IMR-90 (cell line): ENCODE measurements around the gene GNGT1. TPM values are rescaled to one million over a fixed set of nuclear protein-coding genes. Genes with fewer than 3 reads are reported as not detected.

Experiments used
- ATAC-seq: fragments of 200-7000 bp; cut with Tn5 transposase; 2 replicates; pipeline ENCODE4 v1.9.1; 2020; ENCODE audit warnings: low read depth, mild to moderate bottlenecking, moderate library complexity
- BruUV-seq: library from RNA; stranded (reverse); fragments of 400-500 nt; replicated peaks from 2 replicates; lab custom pipeline; 2021; lab: Mats Ljungman, UMichigan
- CTCF ChIA-PET: fragments of 300-600 bp; formaldehyde crosslinking; extraction: SDS; loops from one replicate; lab custom pipeline; 2021; ENCODE audit warnings: antibody characterized with exemption; lab: Yijun Ruan, JAX
- POLR2A ChIA-PET: fragments of 300-600 bp; sonication (Branson Sonifier 250); formaldehyde crosslinking; loops from one replicate; lab custom pipeline; 2022; ENCODE audit warnings: antibody characterized with exemption; ENCODE audit not compliant: unreplicated experiment; lab: Charles Lee
- DNase-seq: peaks from one replicate; pipeline ENCODE4 v3.0.0; 2013
- H2AFZ ChIP-seq: replicated peaks from 2 replicates; pipeline ENCODE3; 2013; ENCODE audit warnings: low read length, mild to moderate bottlenecking; ENCODE audit not compliant: poor library complexity
- H2AK5ac ChIP-seq: 2 replicates; pipeline ENCODE4 v1.6.1; 2013; ENCODE audit warnings: low read depth, low read length, inconsistent platforms
- H2AK9ac ChIP-seq: replicated peaks from 2 replicates; pipeline ENCODE3; 2013; ENCODE audit warnings: mild to moderate bottlenecking, low read depth, low read length, moderate library complexity; ENCODE audit not compliant: poor library complexity
- H2BK120ac ChIP-seq: 2 replicates; pipeline ENCODE4 v1.6.1; 2013; ENCODE audit warnings: low read depth, low read length, inconsistent platforms
- H2BK15ac ChIP-seq: 3 replicates; pipeline ENCODE4 v1.6.1; 2013; ENCODE audit warnings: low read depth, low read length, inconsistent platforms
- H2BK20ac ChIP-seq: 2 replicates; pipeline ENCODE4 v1.6.1; 2013; ENCODE audit warnings: low read depth, mild to moderate bottlenecking, inconsistent platforms, low read length, moderate library complexity
- H2BK5ac ChIP-seq: 2 replicates; pipeline ENCODE4 v1.6.1; 2013; ENCODE audit warnings: mild to moderate bottlenecking, low read depth, low read length, inconsistent platforms; ENCODE audit not compliant: poor library complexity, severe bottlenecking
- H3K14ac ChIP-seq: replicated peaks from 2 replicates; pipeline ENCODE4 v1.6.1; 2013; ENCODE audit warnings: low read depth, low read length, inconsistent platforms
- H3K18ac ChIP-seq: 2 replicates; pipeline ENCODE4 v1.6.1; 2013; ENCODE audit warnings: low read depth, low read length, control low read depth
- H3K23ac ChIP-seq: 2 replicates; pipeline ENCODE4 v1.6.1; 2013; ENCODE audit warnings: low read depth, low read length, inconsistent platforms
- H3K27ac ChIP-seq: 2 replicates; pipeline ENCODE4 v1.5.1; 2013; ENCODE audit warnings: mild to moderate bottlenecking, control low read depth, low read length; ENCODE audit not compliant: insufficient read depth
- H3K27me3 ChIP-seq: 2 replicates; pipeline ENCODE4 v1.6.1; 2013; ENCODE audit warnings: low read length; ENCODE audit not compliant: control insufficient read depth, insufficient read depth
- H3K36me3 ChIP-seq: 2 replicates; pipeline ENCODE4 v1.6.1; 2013; ENCODE audit warnings: low read length, mixed read lengths; ENCODE audit not compliant: control insufficient read depth, insufficient read depth
- H3K4ac ChIP-seq: 2 replicates; pipeline ENCODE4 v1.6.1; 2013; ENCODE audit warnings: low read depth, low read length, inconsistent platforms
- H3K4me1 ChIP-seq: 2 replicates; pipeline ENCODE4 v1.6.1; 2013; ENCODE audit warnings: low read length, mixed read lengths; ENCODE audit not compliant: control insufficient read depth, insufficient read depth
- H3K4me2 ChIP-seq: 2 replicates; pipeline ENCODE4 v1.6.1; 2013; ENCODE audit warnings: low read depth, mild to moderate bottlenecking, control low read depth, low read length, moderate library complexity
- H3K4me3 ChIP-seq: 2 replicates; pipeline ENCODE4 v1.5.1; 2013; ENCODE audit warnings: low read depth, mild to moderate bottlenecking, control low read depth, low read length, moderate library complexity; ENCODE audit not compliant: insufficient read depth
- H3K56ac ChIP-seq: 2 replicates; pipeline ENCODE4 v1.6.1; 2013; ENCODE audit warnings: low read length, inconsistent platforms; ENCODE audit not compliant: insufficient read depth; ENCODE audit errors: extremely low read depth
- H3K79me1 ChIP-seq, 2 experiments: 2 replicates each; pipeline ENCODE4 v1.6.1; 2013; ENCODE audit warnings: low read length in 2 of 2, inconsistent platforms in 1 of 2, low read depth in 1 of 2
- H3K9ac ChIP-seq: 2 replicates; pipeline ENCODE4 v1.6.1; 2013; ENCODE audit warnings: low read depth, low read length, control low read depth
- H3K9me1 ChIP-seq: 2 replicates; pipeline ENCODE4 v1.6.1; 2013; ENCODE audit warnings: low read length, inconsistent platforms; ENCODE audit not compliant: insufficient read depth
- H3K9me3 ChIP-seq: 2 replicates; pipeline ENCODE4 v1.6.1; 2013; ENCODE audit warnings: low read length; ENCODE audit not compliant: control insufficient read depth, insufficient read depth
- H4K20me1 ChIP-seq: 2 replicates; pipeline ENCODE4 v1.6.1; 2013; ENCODE audit warnings: low read length, inconsistent platforms; ENCODE audit not compliant: insufficient read depth
- H4K5ac ChIP-seq: 2 replicates; pipeline ENCODE4 v1.6.1; 2013; ENCODE audit warnings: mild to moderate bottlenecking, low read depth, low read length, control low read depth
- H4K8ac ChIP-seq, 2 experiments: 2 replicates each; pipeline ENCODE4 v1.6.1; 2013; ENCODE audit warnings: low read depth in 2 of 2, low read length in 2 of 2, control low read depth in 1 of 2, inconsistent platforms in 1 of 2
- H4K91ac ChIP-seq: 2 replicates; pipeline ENCODE4 v1.6.1; 2013; ENCODE audit warnings: low read depth, low read length, inconsistent platforms; ENCODE audit not compliant: insufficient read depth
- CTCF ChIP-seq: conservative IDR thresholded peaks from 2 replicates; pipeline ENCODE4 v1.5.1; 2012; ENCODE audit warnings: mild to moderate bottlenecking, low read depth, low read length, improper control_type of control experiment
- FOS ChIP-seq: fragments of 150-350 bp; IDR thresholded peaks from 2 replicates; pipeline ENCODE4 v1.6.1; 2016; ENCODE audit warnings: low read depth, low read length
- NFE2L2 ChIP-seq: fragments of 150-350 bp; IDR thresholded peaks from 2 replicates; pipeline ENCODE4 v1.6.1; 2016; ENCODE audit warnings: low read depth, mild to moderate bottlenecking, low read length
- RCOR1 ChIP-seq: IDR thresholded peaks from 2 replicates; pipeline ENCODE4 v1.6.1; 2012; ENCODE audit warnings: mild to moderate bottlenecking, low read length, improper control_type of control experiment; ENCODE audit not compliant: insufficient replicate concordance
- RFX5 ChIP-seq: IDR thresholded peaks from 2 replicates; pipeline ENCODE4 v1.8.0; 2012; ENCODE audit warnings: low read depth, mild to moderate bottlenecking, low read length, moderate library complexity
- SMC3 ChIP-seq: fragments of 150-350 bp; IDR thresholded peaks from 2 replicates; pipeline ENCODE4 v1.6.1; 2016; ENCODE audit warnings: low read depth, mild to moderate bottlenecking, antibody characterized with exemption, low read length, moderate library complexity
- WGBS, 2 experiments: methylation state at CpG; one replicate each; pipeline versions ENCODE4 v1.1.5 to v1.1.7; 2013; ENCODE audit warnings: missing lambda C conversion rate in 2 of 2; ENCODE audit not compliant: insufficient read length in 1 of 2; ENCODE audit errors: extremely low coverage in 2 of 2; 5-methylcytosine and 5-hydroxymethylcytosine counted together
- dilution Hi-C: fragments of 300-500 bp; cut with HindIII; formaldehyde crosslinking; loops from one replicate; pipeline ENCODE4 v1.14.3; 2018; ENCODE audit warnings: low sequenced_read_pairs; ENCODE audit not compliant: unreplicated experiment
- in situ Hi-C: fragments of 300-500 bp; cut with MboI; formaldehyde crosslinking; loops from 3 replicates; pipeline ENCODE4 v1.14.3; 2019; ENCODE audit warnings: low sequenced_read_pairs, inconsistent platforms, mixed read lengths
- intact Hi-C: fragments of 100-400 bp; cut with micrococcal nuclease; formaldehyde crosslinking; loops from 2 replicates; pipeline ENCODE4 v1.10.0; 2022
- polyA plus RNA-seq, 3 experiments: library from polyadenylated mRNA; depleted of rRNA; stranded (reverse); fragments of >200 nt; gene quantifications; 2 replicates each; pipeline ENCODE4 v1.2.3, GENCODE V29; 2012; ENCODE audit warnings: low replicate concordance in 1 of 3
- total RNA-seq: library from RNA; depleted of rRNA; stranded (reverse); fragments of >200 nt; gene quantifications from 2 replicates; pipeline ENCODE4 v1.2.3, GENCODE V29; 2012

Gene GNGT1
- total and polyA plus RNA-seq, 2 of the 4 experiments (the other 2 are of a cell fraction): not detected

- H4K8ac ChIP-seq: no peak overlapping the region
- intact Hi-C loops (no loop called here), dilution Hi-C loops (no loop called here), in situ Hi-C loops (loop anchor here (25.0 kb wide), 1 partner anchor 527 kb away; no protein-coding TSS in a partner anchor)
- H3K4me2 ChIP-seq: no peak overlapping the region
- DNase-seq: peak; percentile 84
- no peak overlapping the region for H2AFZ ChIP-seq
- H2BK5ac ChIP-seq: peak overlapping the region; percentile 54
- H3K36me3 ChIP-seq: no peaks in the 10 kb centered on the region
- no peak overlapping the region for H3K4me3 ChIP-seq
- 0 out of 2 replicates have a peak overlapping the region, but pooled peaks have one; percentile 47 for H4K5ac ChIP-seq
- peak overlapping the region; percentile 34; the same call in 1 of the 2 replicates for H3K27ac ChIP-seq
- peak overlapping the region; percentile 43; the same call in 1 of the 3 replicates for H2BK15ac ChIP-seq
- no CpG with 5 or more reads among the region's 3 CpGs for WGBS, 2 experiments
- no peak overlapping the region for H3K14ac ChIP-seq
- no peak overlapping the region; the same call in 1 of the 2 replicates for H2BK120ac ChIP-seq
- H3K79me1 ChIP-seq: no peaks in the 10 kb centered on the region
- peaks cover 7% of the 10 kb centered on the region for H3K4me1 ChIP-seq
- H3K56ac ChIP-seq: no peak overlapping the region
- no peak overlapping the region for H3K9ac ChIP-seq
- 0 out of 2 replicates have a peak, but pooled peaks cover 3% of the 10 kb centered on the region for H3K9me1 ChIP-seq
- BruUV-seq: no TSS peak
- TF ChIP-seq RCOR1 (no peak), FOS (0 out of 2 replicates have a peak, but pooled peaks have one; percentile 19), RFX5 (no peak), CTCF (no peak), SMC3 (no peak), NFE2L2 (no peak)
- no peak overlapping the region for H4K91ac ChIP-seq
- ATAC-seq: peak; percentile 71
- no peaks in the 10 kb centered on the region for H3K27me3 ChIP-seq
- H3K18ac ChIP-seq: peak overlapping the region; percentile 90
- 0 out of 2 replicates have a peak overlapping the region, but pooled peaks have one; percentile 50 for H3K4ac ChIP-seq
- H2BK20ac ChIP-seq: 0 out of 2 replicates have a peak overlapping the region, but pooled peaks have one; percentile 20
- no peaks in the 10 kb centered on the region for H3K9me3 ChIP-seq
- no peak overlapping the region for H2AK9ac ChIP-seq
- ChIA-PET POLR2A (interaction anchor here (0.6 kb wide), 1 partner anchor 11 kb away, joined by 5 read pairs; the partner anchor contains the start of gene GNG11), CTCF (no interaction called here)
- H2AK5ac ChIP-seq: peak overlapping the region; percentile 70; the same call in 1 of the 2 replicates
- H3K23ac ChIP-seq: no peak overlapping the region
- H4K20me1 ChIP-seq: no peaks in the 10 kb centered on the region
Observed at GRCh38 chr7:93910076-93910994, 4.0 kb downstream of the GNGT1 start.
